ENCODE data around the gene CPED1.

DNA sequence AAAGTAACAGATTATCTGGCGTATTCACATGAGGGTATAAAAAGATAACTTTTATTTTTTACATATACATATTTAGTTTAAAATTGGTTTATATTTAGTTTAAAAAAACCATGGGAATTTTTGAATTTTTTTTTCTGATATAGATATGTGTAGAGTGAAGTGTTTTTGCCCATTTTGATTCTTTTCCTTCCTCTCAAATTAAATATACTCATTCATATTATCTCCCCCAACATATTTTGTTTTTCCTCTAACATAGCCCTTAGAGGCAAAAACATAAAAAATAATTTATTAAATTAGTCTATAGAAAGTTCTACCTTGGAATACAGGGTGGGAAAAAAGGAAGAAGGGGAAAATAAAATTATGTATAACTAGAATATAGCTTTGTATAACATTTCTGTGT is 137.7 kb downstream of the CPED1 start:
- TF ChIP-seq CTCF (IDR thresholded peaks at IDR 0.05) (no peak), EZH2phosphoT487 (IDR thresholded peaks at IDR 0.05) (no peak), EZH2 (IDR thresholded peaks at IDR 0.05) (no peak)
